ENCODE measurements around the gene C20orf173. TPM values are rescaled to one million over a fixed set of nuclear protein-coding genes. Genes with fewer than 3 reads are reported as not detected.
A peak's percentile ranks its signal among the peaks of the same experiment; 100 is the strongest.

Gene C20orf173
- total RNA-seq, 1 donor = not detected

GRCh38 chr20:35502352-35502751 is 27.1 kb downstream of the C20orf173 start:
- H3K4me3 ChIP-seq (ENCODE audit: low read depth, low read length) = no peak overlapping the region
- TF ChIP-seq CTCF (IDR thresholded peaks at IDR 0.05; ENCODE audit: insufficient read depth, low read depth, low read length) = no peak

GRCh38 chr20:35499271-35499670 is 30.2 kb downstream of the C20orf173 start:
- no peak for DNase-seq (ENCODE audit: low read depth)
- H3K4me3 ChIP-seq (ENCODE audit: low read depth, low read length) = no peak overlapping the region
- no peak for TF ChIP-seq CTCF (IDR thresholded peaks at IDR 0.05; ENCODE audit: insufficient read depth, low read depth, low read length)

More at GRCh38 chr20:35502352-35502751, 27.1 kb downstream of the C20orf173 start:
- no peak for DNase-seq (ENCODE audit: low read depth)

- no peak for DNase-seq (ENCODE audit: low read depth)
- no peak for TF ChIP-seq CTCF (IDR thresholded peaks at IDR 0.05; ENCODE audit: insufficient read depth, low read depth, low read length)
- H3K4me3 ChIP-seq (ENCODE audit: low read depth, low read length) = no peak overlapping the region
Observed at GRCh38 chr20:35497780-35498189, 31.7 kb downstream of the C20orf173 start.

GRCh38 chr20:35497320-35497719 is 32.1 kb downstream of the C20orf173 start:
- no peak for DNase-seq (ENCODE audit: low read depth)
- no peak overlapping the region for H3K4me3 ChIP-seq (ENCODE audit: low read depth, low read length)
- TF ChIP-seq CTCF (IDR thresholded peaks at IDR 0.05; ENCODE audit: insufficient read depth, low read depth, low read length) = no peak

- no peak for TF ChIP-seq CTCF (IDR thresholded peaks at IDR 0.05; ENCODE audit: insufficient read depth, low read depth, low read length)
- DNase-seq (ENCODE audit: low read depth) = no peak
- H3K4me3 ChIP-seq (ENCODE audit: low read depth, low read length) = no peak overlapping the region
Observed at GRCh38 chr20:35496481-35496880, 33.0 kb downstream of the C20orf173 start.

- TF ChIP-seq CTCF (IDR thresholded peaks at IDR 0.05; ENCODE audit: insufficient read depth, low read depth, low read length) = no peak
- H3K4me3 ChIP-seq (ENCODE audit: low read depth, low read length) = no peak overlapping the region
- DNase-seq (ENCODE audit: low read depth) = no peak
Observed at GRCh38 chr20:35492352-35492751, 37.1 kb downstream of the C20orf173 start.

GRCh38 chr20:35491823-35492222 is 37.6 kb downstream of the C20orf173 start:
- no peak for TF ChIP-seq CTCF (IDR thresholded peaks at IDR 0.05; ENCODE audit: insufficient read depth, low read depth, low read length)
- H3K4me3 ChIP-seq (ENCODE audit: low read depth, low read length) = no peak overlapping the region
- peak; percentile 9 for DNase-seq (ENCODE audit: low read depth)
